ENCODE data around the gene RDX.
"Not testable (repeated sequence)": the region's sequence is repeated elsewhere in the genome, so short reads cannot be mapped to it uniquely, and the experiment has no call there.

RDX gene

DNA sequence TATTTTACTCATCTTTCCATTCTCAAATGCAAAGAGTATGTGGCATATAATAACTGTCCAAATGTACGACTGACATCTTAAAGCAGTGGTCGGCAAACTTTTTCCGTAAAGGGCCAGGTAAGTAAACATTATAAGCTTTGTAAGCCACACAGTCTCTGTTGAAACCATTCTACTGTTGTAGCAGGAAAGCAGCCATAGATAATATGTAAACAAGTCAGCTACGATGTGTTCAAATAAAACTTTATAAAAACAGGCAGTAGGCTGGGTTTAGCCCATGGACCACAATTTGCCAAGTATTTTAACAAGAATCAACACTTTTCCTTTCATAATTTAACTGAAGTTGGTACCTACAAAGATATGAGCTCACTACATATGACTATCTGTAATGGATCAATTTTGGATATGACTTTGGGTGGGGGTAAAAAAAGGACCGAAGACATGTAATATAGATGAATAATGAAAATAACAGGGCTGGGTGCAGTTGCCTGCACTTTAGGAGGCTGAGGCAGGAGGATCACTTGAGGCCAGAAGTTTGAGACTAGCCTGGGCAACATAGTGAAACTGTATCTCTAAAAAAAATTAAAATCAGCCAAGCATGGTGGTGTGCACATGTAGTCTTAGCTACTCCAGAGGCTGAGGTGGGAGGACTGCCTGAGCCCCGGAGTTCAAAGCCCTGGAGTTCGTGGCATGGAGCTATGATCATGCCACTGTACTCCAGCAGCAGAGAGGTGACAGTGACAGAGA lies 5.7 kb downstream of the RDX start:
- TF ChIP-seq, protein P1, sequence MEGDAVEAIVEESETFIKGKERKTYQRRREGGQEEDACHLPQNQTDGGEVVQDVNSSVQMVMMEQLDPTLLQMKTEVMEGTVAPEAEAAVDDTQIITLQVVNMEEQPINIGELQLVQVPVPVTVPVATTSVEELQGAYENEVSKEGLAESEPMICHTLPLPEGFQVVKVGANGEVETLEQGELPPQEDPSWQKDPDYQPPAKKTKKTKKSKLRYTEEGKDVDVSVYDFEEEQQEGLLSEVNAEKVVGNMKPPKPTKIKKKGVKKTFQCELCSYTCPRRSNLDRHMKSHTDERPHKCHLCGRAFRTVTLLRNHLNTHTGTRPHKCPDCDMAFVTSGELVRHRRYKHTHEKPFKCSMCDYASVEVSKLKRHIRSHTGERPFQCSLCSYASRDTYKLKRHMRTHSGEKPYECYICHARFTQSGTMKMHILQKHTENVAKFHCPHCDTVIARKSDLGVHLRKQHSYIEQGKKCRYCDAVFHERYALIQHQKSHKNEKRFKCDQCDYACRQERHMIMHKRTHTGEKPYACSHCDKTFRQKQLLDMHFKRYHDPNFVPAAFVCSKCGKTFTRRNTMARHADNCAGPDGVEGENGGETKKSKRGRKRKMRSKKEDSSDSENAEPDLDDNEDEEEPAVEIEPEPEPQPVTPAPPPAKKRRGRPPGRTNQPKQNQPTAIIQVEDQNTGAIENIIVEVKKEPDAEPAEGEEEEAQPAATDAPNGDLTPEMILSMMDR (IDR thresholded peaks at IDR 0.05; ENCODE audit: low read depth, low read length), result no peak

GRCh38 chr11:110289472-110289871 lies 6.9 kb downstream of the RDX start:
- H3K4me3 ChIP-seq (ENCODE audit: low read depth, low read length), result no peak overlapping the region
- TF ChIP-seq, protein P1 (IDR thresholded peaks at IDR 0.05; ENCODE audit: low read depth, low read length), result no peak

More for the DNA sequence above, 5.7 kb downstream of the RDX start:
- H3K4me3 ChIP-seq (ENCODE audit: low read depth, low read length), result no peak overlapping the region

GRCh38 chr11:110287537-110287936 lies 8.9 kb downstream of the RDX start:
- no peak overlapping the region for H3K4me3 ChIP-seq (ENCODE audit: low read depth, low read length)
- TF ChIP-seq, protein P1 (IDR thresholded peaks at IDR 0.05; ENCODE audit: low read depth, low read length), result no peak

- no peak overlapping the region for H3K4me3 ChIP-seq (ENCODE audit: low read depth, low read length)
- TF ChIP-seq, protein P1 (IDR thresholded peaks at IDR 0.05; ENCODE audit: low read depth, low read length), result no peak
These were observed 9.9 kb downstream of the RDX start for GRCh38 chr11:110286298-110287040.

DNA sequence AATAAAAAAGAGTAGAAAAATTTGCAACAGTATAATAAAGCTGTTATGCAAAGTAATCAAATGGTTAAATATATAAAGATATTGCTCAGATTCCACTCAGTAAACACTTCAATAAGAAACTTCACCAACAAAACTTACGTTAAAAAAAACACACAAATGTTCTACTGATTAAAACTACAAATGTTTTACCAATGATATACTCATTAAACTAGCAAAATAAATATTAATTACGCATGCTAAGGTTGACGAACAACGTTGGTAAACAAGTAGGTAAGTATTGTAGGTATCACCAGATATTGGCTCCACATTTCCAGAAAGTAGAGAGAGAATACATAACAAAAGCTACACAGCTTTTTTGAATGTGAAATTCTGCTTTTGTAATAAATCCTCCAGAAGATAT lies 12.6 kb downstream of the RDX start:
- TF ChIP-seq, protein P1 (IDR thresholded peaks at IDR 0.05; ENCODE audit: low read depth, low read length), result no peak
- H3K4me3 ChIP-seq (ENCODE audit: low read depth, low read length), result no peak overlapping the region

GRCh38 chr11:110280595-110280994 lies 15.8 kb downstream of the RDX start:
- not testable (repeated sequence) for H3K4me3 ChIP-seq (ENCODE audit: low read depth, low read length)

GRCh38 chr11:110279881-110280280 lies 16.5 kb downstream of the RDX start:
- TF ChIP-seq, protein P1 (IDR thresholded peaks at IDR 0.05; ENCODE audit: low read depth, low read length), result no peak
- H3K4me3 ChIP-seq (ENCODE audit: low read depth, low read length), result no peak overlapping the region
